ENCODE measurements around the gene PPEF1. TPM values are rescaled to one million over a fixed set of nuclear protein-coding genes. Genes with fewer than 3 reads are reported as not detected.

PPEF1 gene
- total and polyA plus RNA-seq, 9 of the 15 experiments (the other 6 are each of a cell fraction or from before 2014, with no cell fraction given): not detected

DNA sequence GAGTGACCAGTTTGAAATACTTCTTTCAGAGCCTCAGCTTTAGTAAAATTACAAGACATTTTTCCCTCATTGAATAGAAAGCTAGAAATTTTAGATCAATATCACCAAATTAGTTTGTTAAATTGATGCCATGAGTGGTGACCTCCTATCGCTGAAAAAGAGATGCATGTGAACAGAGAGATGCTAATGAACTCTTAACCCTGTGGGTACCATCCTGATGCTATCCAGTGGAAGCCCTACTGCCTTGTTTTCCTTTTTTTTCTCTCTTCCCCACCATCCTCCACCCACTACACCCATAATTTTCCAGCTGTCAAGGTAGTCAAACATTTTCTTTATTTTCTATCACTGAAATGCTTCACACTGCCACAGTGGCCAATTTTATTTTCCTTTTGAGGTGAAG, 61.9 kb downstream of the PPEF1 start (continued):
- TF ChIP-seq, protein P1, sequence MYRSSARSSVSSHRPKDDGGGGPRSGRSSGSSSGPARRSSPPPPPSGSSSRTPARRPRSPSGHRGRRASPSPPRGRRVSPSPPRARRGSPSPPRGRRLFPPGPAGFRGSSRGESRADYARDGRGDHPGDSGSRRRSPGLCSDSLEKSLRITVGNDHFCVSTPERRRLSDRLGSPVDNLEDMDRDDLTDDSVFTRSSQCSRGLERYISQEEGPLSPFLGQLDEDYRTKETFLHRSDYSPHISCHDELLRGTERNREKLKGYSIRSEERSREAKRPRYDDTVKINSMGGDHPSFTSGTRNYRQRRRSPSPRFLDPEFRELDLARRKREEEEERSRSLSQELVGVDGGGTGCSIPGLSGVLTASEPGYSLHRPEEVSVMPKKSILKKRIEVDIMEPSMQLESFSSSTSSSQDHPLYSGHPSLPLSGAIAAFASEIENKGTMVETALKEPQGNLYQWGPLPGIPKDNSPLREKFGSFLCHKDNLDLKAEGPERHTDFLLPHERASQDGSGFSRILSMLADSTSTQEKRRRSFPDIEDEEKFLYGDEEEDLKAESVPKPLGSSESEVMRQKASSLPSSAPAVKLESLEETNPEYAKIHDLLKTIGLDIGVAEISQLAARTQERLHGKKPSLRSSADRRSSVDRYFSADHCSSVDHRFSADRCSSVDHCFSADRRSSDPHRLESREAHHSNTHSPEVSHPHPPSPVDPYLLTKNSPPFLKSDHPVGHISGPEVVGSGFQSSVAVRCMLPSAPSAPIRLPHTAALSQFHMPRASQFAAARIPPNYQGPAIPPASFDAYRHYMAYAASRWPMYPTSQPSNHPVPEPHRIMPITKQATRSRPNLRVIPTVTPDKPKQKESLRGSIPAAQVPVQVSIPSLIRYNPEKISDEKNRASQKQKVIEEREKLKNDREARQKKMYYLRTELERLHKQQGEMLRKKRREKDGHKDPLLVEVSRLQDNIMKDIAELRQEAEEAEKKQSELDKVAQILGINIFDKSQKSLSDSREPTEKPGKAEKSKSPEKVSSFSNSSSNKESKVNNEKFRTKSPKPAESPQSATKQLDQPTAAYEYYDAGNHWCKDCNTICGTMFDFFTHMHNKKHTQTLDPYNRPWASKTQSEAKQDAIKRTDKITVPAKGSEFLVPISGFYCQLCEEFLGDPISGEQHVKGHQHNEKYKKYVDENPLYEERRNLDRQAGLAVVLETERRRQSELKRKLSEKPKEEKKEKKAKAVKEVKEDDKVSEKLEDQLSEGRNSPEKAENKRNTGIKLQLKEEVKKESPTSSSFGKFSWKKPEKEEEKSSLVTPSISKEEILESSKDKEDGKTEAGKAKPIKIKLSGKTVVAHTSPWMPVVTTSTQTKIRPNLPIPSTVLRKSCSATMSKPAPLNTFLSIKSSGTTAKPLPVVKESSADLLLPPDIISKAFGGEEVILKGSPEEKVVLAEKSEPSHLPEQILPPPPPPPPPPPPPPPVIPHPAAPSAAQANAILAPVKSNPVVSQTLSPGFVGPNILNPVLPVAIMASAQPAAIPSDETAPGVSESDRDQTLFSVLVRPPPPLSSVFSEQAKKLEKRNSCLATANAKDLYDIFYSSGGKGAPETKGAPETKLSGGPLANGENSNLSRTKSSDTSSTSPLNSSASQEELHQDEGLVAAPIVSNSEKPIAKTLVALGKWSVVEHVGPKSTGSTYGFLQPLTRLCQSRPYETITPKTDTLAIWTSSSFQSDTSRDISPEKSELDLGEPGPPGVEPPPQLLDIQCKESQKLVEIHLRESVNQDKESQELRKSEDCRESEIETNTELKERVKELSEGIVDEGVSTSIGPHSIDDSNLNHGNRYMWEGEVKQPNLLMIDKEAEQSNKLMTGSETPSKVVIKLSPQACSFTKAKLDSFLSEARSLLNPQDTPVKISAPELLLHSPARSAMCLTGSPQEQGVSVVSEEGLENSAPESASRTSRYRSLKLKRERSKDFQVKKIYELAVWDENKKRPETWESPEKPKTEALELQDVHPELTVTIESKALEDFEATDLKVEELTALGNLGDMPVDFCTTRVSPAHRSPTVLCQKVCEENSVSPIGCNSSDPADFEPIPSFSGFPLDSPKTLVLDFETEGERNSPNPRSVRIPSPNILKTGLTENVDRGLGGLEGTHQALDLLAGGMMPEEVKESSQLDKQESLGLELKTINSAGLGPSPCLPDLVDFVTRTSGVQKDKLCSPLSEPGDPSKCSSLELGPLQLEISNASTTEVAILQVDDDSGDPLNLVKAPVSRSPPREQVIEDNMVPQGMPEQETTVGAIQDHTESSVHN (IDR thresholded peaks at IDR 0.05; ENCODE audit: borderline replicate concordance in 1 of 2, low read depth in 1 of 2): no peak
- TF ChIP-seq, protein P2, sequence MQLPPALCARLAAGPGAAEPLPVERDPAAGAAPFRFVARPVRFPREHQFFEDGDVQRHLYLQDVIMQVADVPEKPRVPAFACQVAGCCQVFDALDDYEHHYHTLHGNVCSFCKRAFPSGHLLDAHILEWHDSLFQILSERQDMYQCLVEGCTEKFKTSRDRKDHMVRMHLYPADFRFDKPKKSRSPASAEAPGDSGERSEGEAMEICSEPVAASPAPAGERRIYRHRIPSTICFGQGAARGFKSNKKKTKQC (CRISPR knock-in tag; IDR thresholded peaks at IDR 0.05): no peak
- TF ChIP-seq, protein P3, sequence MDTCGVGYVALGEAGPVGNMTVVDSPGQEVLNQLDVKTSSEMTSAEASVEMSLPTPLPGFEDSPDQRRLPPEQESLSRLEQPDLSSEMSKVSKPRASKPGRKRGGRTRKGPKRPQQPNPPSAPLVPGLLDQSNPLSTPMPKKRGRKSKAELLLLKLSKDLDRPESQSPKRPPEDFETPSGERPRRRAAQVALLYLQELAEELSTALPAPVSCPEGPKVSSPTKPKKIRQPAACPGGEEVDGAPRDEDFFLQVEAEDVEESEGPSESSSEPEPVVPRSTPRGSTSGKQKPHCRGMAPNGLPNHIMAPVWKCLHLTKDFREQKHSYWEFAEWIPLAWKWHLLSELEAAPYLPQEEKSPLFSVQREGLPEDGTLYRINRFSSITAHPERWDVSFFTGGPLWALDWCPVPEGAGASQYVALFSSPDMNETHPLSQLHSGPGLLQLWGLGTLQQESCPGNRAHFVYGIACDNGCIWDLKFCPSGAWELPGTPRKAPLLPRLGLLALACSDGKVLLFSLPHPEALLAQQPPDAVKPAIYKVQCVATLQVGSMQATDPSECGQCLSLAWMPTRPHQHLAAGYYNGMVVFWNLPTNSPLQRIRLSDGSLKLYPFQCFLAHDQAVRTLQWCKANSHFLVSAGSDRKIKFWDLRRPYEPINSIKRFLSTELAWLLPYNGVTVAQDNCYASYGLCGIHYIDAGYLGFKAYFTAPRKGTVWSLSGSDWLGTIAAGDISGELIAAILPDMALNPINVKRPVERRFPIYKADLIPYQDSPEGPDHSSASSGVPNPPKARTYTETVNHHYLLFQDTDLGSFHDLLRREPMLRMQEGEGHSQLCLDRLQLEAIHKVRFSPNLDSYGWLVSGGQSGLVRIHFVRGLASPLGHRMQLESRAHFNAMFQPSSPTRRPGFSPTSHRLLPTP (IDR thresholded peaks at IDR 0.05; ENCODE audit: borderline replicate concordance, extremely low read depth, insufficient read length): no peak
- TF ChIP-seq KDM4B (IDR thresholded peaks at IDR 0.05; ENCODE audit: borderline replicate concordance in 2 of 2, low read depth in 1 of 2): no peak
- no peak for TF ChIP-seq ESRRB (CRISPR knock-in tag; IDR thresholded peaks at IDR 0.05; ENCODE audit: borderline replicate concordance)
- TF ChIP-seq SMAD2 (IDR thresholded peaks at IDR 0.05; ENCODE audit: low read depth, low read length): no peak
- no peak for TF ChIP-seq SPI1 (IDR thresholded peaks at IDR 0.05; ENCODE audit: borderline replicate concordance, low read depth, low read length)
